Common myeloid progenitor, CD34-positive (primary cell): ENCODE measurements around the gene GRP.

ENCODE experiments used
- CTCF ChIA-PET: fragments of 350-600 bp; sonication (Branson Sonifier 250); formaldehyde crosslinking; loops from one replicate; lab custom pipeline; 2021; ENCODE audit warnings: antibody characterized with exemption; lab: Charles Lee
- POLR2A ChIA-PET: fragments of 350-600 bp; sonication (Branson Sonifier 250); formaldehyde crosslinking; loops from one replicate; lab custom pipeline; 2021; ENCODE audit warnings: antibody characterized with exemption; lab: Charles Lee
- DNase-seq, 3 donors: peaks; one replicate each; pipeline versions ENCODE4 v3.0.0 to v3.0.0-alpha.2; 2013
- H3K27ac ChIP-seq, 2 experiments: 1 replicate in 1 of 2; 2 replicates in 1 of 2; pipeline ENCODE4 v1.7.0; 2013; ENCODE audit warnings: inconsistent platforms in 2 of 2, low read length in 2 of 2, mild to moderate bottlenecking in 2 of 2, low read depth in 1 of 2, moderate library complexity in 1 of 2; ENCODE audit not compliant: severe bottlenecking in 2 of 2, insufficient read depth in 1 of 2, poor library complexity in 1 of 2
- H3K27me3 ChIP-seq, 5 experiments: replicated peaks in 2 of 5; 1 replicate in 3 of 5; 2 replicates in 2 of 5; pipeline versions ENCODE4 v1.6.1 to v1.7.0; 2013; ENCODE audit warnings: low read length in 4 of 5, mild to moderate bottlenecking in 2 of 5, moderate library complexity in 2 of 5, inconsistent platforms in 1 of 5; ENCODE audit not compliant: insufficient read depth in 5 of 5, control insufficient read depth in 4 of 5
- H3K36me3 ChIP-seq, 4 experiments: 1 replicate in 2 of 4; 2 replicates in 2 of 4; pipeline versions ENCODE4 v1.6.1 to v1.7.0; 2013; ENCODE audit warnings: low read length in 3 of 4, control low read depth in 1 of 4, mild to moderate bottlenecking in 1 of 4; ENCODE audit not compliant: control insufficient read depth in 4 of 4, insufficient read depth in 4 of 4
- H3K4me1 ChIP-seq, 4 experiments: 1 replicate in 3 of 4; 2 replicates in 1 of 4; pipeline versions ENCODE4 v1.6.1 to v1.7.1; 2013; ENCODE audit warnings: low read length in 3 of 4, mild to moderate bottlenecking in 3 of 4, control low read depth in 1 of 4, inconsistent platforms in 1 of 4, moderate library complexity in 1 of 4; ENCODE audit not compliant: control insufficient read depth in 4 of 4, insufficient read depth in 4 of 4; ENCODE audit errors: control extremely low read depth in 1 of 4
- H3K4me3 ChIP-seq, 7 experiments: 1 replicate in 4 of 7; 2 replicates in 3 of 7; pipeline versions ENCODE4 v1.5.1 to v1.7.0; 2013; ENCODE audit warnings: mild to moderate bottlenecking in 7 of 7, low read length in 6 of 7, moderate library complexity in 6 of 7, inconsistent platforms in 2 of 7, low read depth in 2 of 7, control low read depth in 1 of 7; ENCODE audit not compliant: insufficient read depth in 4 of 7, control insufficient read depth in 1 of 7; ENCODE audit errors: extremely low read depth in 1 of 7
- H3K9me3 ChIP-seq, 5 experiments: 1 replicate in 4 of 5; 2 replicates in 1 of 5; pipeline versions ENCODE4 v1.6.1 to v1.7.1; 2013; ENCODE audit warnings: low read length in 4 of 5, mild to moderate bottlenecking in 2 of 5, inconsistent platforms in 1 of 5, low read depth in 1 of 5, moderate library complexity in 1 of 5; ENCODE audit not compliant: control insufficient read depth in 4 of 5, insufficient read depth in 2 of 5; ENCODE audit errors: control extremely low read depth in 1 of 5
- WGBS: methylation state at CpG from one replicate; pipeline ENCODE4 v1.1.5; 2013; ENCODE audit not compliant: insufficient coverage; 5-methylcytosine and 5-hydroxymethylcytosine counted together

Gene GRP

GRCh38 chr18:59228351-59228750 is 8.4 kb downstream of the GRP start:
- 83% methylated on average over 1 of the region's 1 CpG for WGBS
- no peak overlapping the region for H3K27ac ChIP-seq
- H3K4me3 ChIP-seq, result no peak overlapping the region
- ChIA-PET POLR2A (no interaction called here), CTCF (interaction anchor here (1.7 kb wide), 1 partner anchor 175 kb away, joined by 5 read pairs; no protein-coding TSS in a partner anchor)
- H3K4me1 ChIP-seq, result no peaks in the 10 kb centered on the region
- H3K9me3 ChIP-seq, result no peaks in the 10 kb centered on the region
- peaks cover 6 to 38% (median 18%) of the 10 kb centered on the region in 5 experiments for H3K27me3 ChIP-seq
- no peak for DNase-seq
- no peaks in the 10 kb centered on the region for H3K36me3 ChIP-seq

- no peaks in the 10 kb centered on the region for H3K9me3 ChIP-seq
- peaks cover 2 to 30% (median 17%) of the 10 kb centered on the region in 5 experiments for H3K27me3 ChIP-seq
- POLR2A ChIA-PET, result no interaction called here
- no peaks in the 10 kb centered on the region for H3K4me1 ChIP-seq
- H3K4me3 ChIP-seq, result no peak overlapping the region
- no peak for DNase-seq
- no peak overlapping the region for H3K27ac ChIP-seq
- H3K36me3 ChIP-seq, result no peaks in the 10 kb centered on the region
- CTCF ChIA-PET, result interaction anchor here (1.7 kb wide), 1 partner anchor 174 kb away, joined by 5 read pairs; no protein-coding TSS in a partner anchor
- WGBS, result 93% methylated on average over 2 of the region's 2 CpGs
Observed at GRCh38 chr18:59229191-59229590, 9.2 kb downstream of the GRP start.

- CTCF ChIA-PET, result interaction anchor here (1.7 kb wide), 2 partner anchors 19 to 173 kb away, joined by 4 to 5 read pairs; no protein-coding TSS in a partner anchor
- WGBS, result 67% methylated on average over 3 of the region's 6 CpGs
- no peaks in the 10 kb centered on the region for H3K36me3 ChIP-seq
- no peak overlapping the region for H3K4me3 ChIP-seq
- no peaks in the 10 kb centered on the region for H3K9me3 ChIP-seq
- no peaks in the 10 kb centered on the region for H3K4me1 ChIP-seq
- POLR2A ChIA-PET, result no interaction called here
- H3K27ac ChIP-seq, result no peak overlapping the region
- H3K27me3 ChIP-seq, result peaks cover 2 to 26% (median 17%) of the 10 kb centered on the region in 5 experiments
- DNase-seq, result no peak
Observed at GRCh38 chr18:59229701-59230443, 9.9 kb downstream of the GRP start.

GRCh38 chr18:59231114-59231513 is 11.2 kb downstream of the GRP start:
- POLR2A ChIA-PET, result no interaction called here
- CTCF ChIA-PET, result interaction anchor here (0.6 to 1.7 kb wide), 3 partner anchors 18 to 405 kb away, joined by 3 to 4 read pairs (median 3); no protein-coding TSS in a partner anchor
- no peak for DNase-seq
- Histone ChIP-seq H3K4me3 (no peak overlapping the region), H3K36me3 (no peaks in the 10 kb centered on the region), H3K9me3 (no peaks in the 10 kb centered on the region), H3K27me3 (peaks cover 2 to 26% (median 15%) of the 10 kb centered on the region in 5 experiments), H3K4me1 (no peaks in the 10 kb centered on the region), H3K27ac (no peak overlapping the region)
- WGBS, result 86% methylated on average over 4 of the region's 5 CpGs

- no peak for DNase-seq
- no peak overlapping the region for H3K4me3 ChIP-seq
- ChIA-PET POLR2A (no interaction called here), CTCF (interaction anchor here (1.4 kb wide), 1 partner anchor 171 kb away, joined by 3 read pairs; no protein-coding TSS in a partner anchor)
- no peaks in the 10 kb centered on the region for H3K36me3 ChIP-seq
- no peaks in the 10 kb centered on the region for H3K9me3 ChIP-seq
- no peak overlapping the region for H3K27ac ChIP-seq
- 100% methylated on average over 1 of the region's 2 CpGs for WGBS
- H3K27me3 ChIP-seq, result peaks cover 0 to 26% (median 15%) of the 10 kb centered on the region in 5 experiments
- H3K4me1 ChIP-seq, result no peaks in the 10 kb centered on the region
Observed at GRCh38 chr18:59231877-59232276, 11.9 kb downstream of the GRP start.

DNA sequence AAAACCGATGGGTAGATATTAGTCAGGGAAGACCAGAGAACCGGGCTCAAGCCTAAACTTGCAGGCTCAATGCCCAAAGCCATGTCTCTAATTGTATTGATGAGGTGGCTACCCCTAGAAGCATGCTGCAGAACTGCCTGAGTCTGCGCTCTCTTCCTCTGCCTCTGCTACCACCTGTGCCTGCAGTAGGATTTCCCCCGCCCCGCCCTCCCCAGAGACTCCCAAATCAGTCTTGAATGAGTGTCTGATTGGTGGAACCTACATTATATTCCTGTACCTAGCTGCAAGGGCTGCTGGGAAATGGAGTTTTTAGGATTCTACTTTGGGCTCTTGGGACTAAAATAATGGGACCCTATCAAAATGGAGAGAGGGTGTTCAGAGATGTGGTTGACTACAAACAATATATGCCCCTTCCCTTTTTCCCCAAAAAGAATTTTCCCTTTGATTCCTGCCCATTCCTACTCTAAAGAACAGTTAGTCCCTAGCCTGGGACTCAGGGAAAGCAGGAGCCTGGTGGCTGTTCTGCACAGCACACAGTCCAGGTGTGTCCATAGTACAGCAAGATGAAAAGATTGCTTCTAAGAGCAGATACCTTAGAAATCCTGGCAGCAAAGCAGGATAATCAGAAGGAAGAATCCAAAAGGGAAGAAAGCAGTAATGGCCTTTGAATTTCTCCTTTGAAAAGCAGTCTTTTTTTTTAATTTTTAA is 12.5 kb downstream of the GRP start:
- Histone ChIP-seq H3K27me3 (peaks cover 0 to 26% (median 15%) of the 10 kb centered on the region in 5 experiments), H3K27ac (no peak overlapping the region), H3K9me3 (no peaks in the 10 kb centered on the region), H3K4me1 (no peaks in the 10 kb centered on the region), H3K4me3 (no peak overlapping the region), H3K36me3 (no peaks in the 10 kb centered on the region)
- WGBS, result 85% methylated on average over 2 of the region's 5 CpGs
- DNase-seq, result no peak
- CTCF ChIA-PET, result no interaction called here
- POLR2A ChIA-PET, result no interaction called here

DNA sequence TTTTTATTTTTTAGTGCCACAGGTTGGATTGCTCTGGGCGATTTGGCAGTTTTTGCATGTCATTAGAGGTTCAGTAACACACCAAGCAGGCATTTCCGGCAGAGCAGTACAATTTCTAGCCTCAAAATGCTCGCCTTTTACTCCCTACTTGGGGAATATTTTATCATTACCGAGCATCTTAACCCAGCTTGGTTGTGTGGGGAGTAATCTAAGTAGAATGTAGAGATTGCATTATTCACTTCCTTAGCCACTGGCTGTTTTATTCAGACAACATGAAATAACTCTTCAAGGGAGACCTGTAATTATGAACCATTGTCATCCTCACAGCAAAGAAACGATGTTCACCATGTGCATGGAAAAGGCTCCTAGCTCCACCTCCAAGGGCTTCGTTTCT is 13.1 kb downstream of the GRP start:
- Histone ChIP-seq H3K27ac (no peak overlapping the region), H3K36me3 (no peaks in the 10 kb centered on the region), H3K27me3 (peaks cover 2 to 26% (median 13%) of the 10 kb centered on the region in 5 experiments), H3K9me3 (no peaks in the 10 kb centered on the region), H3K4me1 (no peaks in the 10 kb centered on the region), H3K4me3 (no peak overlapping the region)
- 92% methylated on average over 3 of the region's 6 CpGs for WGBS
- ChIA-PET POLR2A (no interaction called here), CTCF (no interaction called here)
- DNase-seq, result no peak
